GM19452 (cell line): ENCODE results near the gene OR14I1.
"Not testable (repeated sequence)": the region's sequence is repeated elsewhere in the genome, so short reads cannot be mapped to it uniquely, and the experiment has no call there.

ENCODE experiments used
- ATAC-seq: cut with Tn5 transposase; IDR thresholded peaks from one replicate; pipeline ENCODE4 v1.9.1; 2021; ENCODE audit not compliant: unreplicated experiment

The OR14I1 gene

DNA sequence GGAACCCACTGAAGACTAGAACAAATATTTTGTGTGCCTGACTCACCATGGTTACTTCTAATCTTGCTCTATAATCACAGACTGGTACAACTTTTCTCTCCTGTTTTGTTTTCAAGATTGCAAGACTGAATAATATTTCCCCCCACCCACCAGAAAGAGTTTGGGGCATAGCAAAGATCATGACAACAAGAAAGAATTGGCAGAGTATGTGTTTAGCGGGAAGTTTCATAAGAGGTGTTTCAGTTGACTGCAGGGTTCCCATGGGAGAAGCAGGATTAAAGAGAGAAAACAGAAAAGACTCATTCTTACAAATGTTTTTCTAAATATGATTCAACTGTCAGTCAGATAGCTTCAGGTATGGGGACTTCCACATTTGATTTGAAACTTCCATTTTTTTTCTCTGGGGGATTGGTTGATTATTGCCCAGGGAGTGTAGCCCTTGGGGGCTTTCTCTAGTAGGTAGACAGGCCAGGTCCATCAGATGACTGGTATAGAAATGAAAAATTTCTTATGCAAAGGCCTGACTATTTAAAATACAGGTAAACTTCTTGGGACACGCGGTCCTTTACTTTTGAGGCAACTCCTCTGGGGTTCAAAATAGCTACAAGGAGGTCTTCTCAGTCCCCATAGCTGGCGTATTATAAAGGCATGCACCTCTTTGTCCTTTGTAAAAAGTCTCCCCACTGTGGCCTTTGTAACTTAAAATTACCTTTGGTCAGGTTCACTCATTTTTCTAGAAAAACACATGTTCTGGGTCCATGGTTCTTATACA lies 13.9 kb downstream of the OR14I1 start:
- ATAC-seq, result peak; percentile 73

DNA sequence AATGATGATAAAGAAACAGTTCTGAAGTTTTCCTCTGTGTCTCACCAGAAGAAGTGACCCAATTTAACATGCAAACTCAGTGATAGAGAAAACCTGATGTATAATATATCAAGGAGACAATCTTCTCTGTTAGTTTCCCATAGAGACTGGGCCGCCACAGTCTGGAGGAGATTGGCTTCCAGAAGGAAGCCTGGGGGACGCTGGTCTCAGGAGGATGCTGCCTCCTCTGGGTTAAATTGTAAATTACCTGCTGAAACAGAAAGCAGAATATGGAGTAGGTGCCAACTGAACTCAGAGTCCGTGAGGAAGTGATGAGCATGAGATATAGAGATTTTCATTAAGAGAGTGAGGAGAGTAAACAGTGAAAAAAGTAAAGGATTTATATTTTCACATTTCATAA lies 15.8 kb downstream of the OR14I1 start:
- peak; percentile 78 for ATAC-seq

DNA sequence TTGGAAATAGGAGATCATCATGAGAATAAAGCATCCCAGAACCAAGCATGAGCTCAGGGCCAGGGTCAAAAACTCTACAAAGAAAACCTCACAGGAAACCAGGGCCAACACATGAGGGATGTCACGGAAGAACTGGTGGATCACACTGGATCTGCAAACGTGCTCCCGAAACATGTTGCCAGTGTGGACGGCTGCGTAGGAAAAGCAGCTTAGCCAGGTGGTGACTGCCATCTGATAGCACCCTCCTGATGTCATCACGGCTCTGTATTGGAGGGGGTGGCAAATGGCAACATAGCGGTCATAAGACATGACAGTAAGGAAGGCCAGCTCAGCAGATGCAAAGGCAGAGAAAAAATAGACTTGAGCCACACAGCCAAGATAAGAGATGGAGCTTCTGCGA lies 20.9 kb downstream of the OR14I1 start:
- ATAC-seq, result no peak

GRCh38 chr1:248670003-248670402 lies 32.6 kb downstream of the OR14I1 start:
- no peak for ATAC-seq

DNA sequence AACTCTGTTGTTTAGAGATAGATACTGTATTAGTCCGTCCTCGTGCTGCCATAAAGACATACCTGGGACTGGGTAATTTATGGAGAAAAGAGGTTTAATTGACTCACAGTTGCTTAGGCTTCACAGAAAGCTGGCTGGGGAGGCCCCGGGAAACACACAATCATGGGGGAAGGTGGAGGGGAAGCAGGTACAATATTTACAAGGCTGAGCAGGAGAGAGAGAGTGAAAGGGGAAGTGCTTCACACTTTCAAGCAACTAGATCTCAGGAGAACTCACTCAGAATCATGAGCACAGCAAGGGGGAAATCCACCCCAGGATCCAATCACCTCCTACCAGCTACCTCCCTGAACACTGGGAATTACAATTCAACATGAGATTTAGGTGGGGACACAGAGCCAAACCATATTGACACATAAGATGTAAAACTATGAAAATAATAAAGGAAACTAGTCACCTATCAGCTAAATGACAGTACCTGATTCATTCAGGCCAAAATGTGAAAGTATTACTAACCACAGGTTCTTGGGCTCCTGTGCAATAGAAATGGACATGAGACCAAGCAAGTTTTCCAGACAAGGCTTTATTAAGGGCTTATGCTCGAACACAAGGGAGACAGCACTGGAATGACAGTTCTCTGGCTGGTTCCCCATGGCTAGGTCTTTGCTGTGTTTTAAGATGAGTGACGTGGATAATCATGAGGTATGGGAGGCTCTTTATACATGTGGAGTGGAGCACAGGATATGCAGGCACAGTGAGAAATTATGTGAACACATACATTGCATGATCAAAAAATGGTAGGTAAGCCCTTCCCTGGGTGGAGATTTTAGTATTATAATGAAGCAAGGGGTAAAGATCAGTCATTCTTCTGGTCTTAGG lies 38.9 kb downstream of the OR14I1 start:
- peak; percentile 96 for ATAC-seq

DNA sequence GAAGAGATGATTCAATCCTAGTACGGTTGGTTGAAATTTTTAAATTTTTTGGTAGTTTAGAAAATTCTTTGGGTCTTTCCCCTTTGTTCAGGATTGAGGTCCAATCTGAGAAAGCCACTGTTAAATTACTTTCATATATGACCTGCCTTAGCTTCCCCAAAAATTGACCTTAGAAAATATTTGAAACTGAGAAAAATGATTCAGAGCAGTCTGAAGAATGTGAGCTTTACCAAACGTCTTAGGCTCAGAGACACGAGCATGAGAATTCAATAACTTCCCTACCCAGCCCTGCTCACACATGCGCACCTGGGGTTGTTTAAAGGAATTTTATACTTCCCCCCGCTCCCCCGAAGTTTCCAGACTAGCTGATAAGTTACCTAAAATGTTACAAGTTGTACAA lies 45.8 kb downstream of the OR14I1 start:
- ATAC-seq, result not testable (repeated sequence)

DNA sequence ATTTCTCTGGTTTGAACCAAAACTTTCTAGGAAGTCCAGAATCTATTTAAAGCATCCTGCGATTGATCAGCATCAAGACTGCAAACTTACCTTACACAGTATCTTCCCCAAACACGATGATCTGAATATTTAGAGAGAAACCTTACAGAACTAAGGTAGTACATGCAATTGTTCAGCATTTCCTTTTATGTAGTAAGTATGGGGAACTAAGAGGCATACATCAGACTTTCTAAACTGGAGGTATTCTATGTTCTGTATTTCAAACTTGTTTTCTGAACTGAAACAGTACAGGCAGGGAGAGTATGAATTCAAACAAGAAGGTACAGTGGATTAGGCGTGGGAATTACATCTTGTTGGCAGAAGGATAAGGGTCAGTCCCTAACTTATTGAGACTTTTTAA lies 47.2 kb downstream of the OR14I1 start, which contains the start of gene OR2T27:
Gene OR2T27, minus strand, starts transcription at position 175 of the 400 bp plus-strand sequence. CDS start 4,644 bp downstream, outside the sequence.
- ATAC-seq, result not testable (repeated sequence)
